GM12891 (cell line): Measurements from ENCODE around the gene FAM174C.

Source experiments
- PAX5 ChIP-seq: IDR thresholded peaks from 2 replicates; pipeline ENCODE4 v1.6.1; 2011; ENCODE audit warnings: low read length, moderate library complexity, mild to moderate bottlenecking; ENCODE audit not compliant: insufficient read depth, severe bottlenecking
- POLR2A ChIP-seq: IDR thresholded peaks from 2 replicates; pipeline ENCODE4 v1.6.1; 2011; ENCODE audit warnings: low read depth, low read length, control low read depth
- POLR2AphosphoS5 ChIP-seq: IDR thresholded peaks from 2 replicates; pipeline ENCODE4 v1.6.1; 2011; ENCODE audit warnings: low read depth, low read length, control low read depth
- SPI1 ChIP-seq: IDR thresholded peaks from 2 replicates; pipeline ENCODE4 v1.6.1; 2011; ENCODE audit warnings: low read depth, low read length, control low read depth
- TAF1 ChIP-seq: IDR thresholded peaks from 2 replicates; pipeline ENCODE4 v1.6.1; 2011; ENCODE audit warnings: low read depth, low read length, control low read depth

GRCh38 chr19:1269065-1269477, 6.3 kb upstream of the FAM174C start, which contains the start of gene CIRBP:
- TF ChIP-seq POLR2A (peak; percentile 98), PAX5 (peak; percentile 99), POLR2AphosphoS5 (peak; percentile 99), SPI1 (no peak), TAF1 (peak; percentile 96)
